Vagina (tissue), 2 donors: ENCODE data around the gene NAA38. TPM values are rescaled to one million over a fixed set of nuclear protein-coding genes. Genes with fewer than 3 reads are reported as not detected.

ENCODE experiments used
- DNase-seq, 2 donors: peaks; one replicate each; pipeline ENCODE4 v3.0.0-alpha.2; 2017; ENCODE audit errors: extremely low spot score in 2 of 2
- H3K27ac ChIP-seq: fragments of 200-600 bp; sonication (generic); one replicate; pipeline ENCODE4 v1.5.1; 2019
- H3K27me3 ChIP-seq: fragments of 200-600 bp; sonication (generic); one replicate; pipeline ENCODE4 v1.5.1; 2019
- H3K36me3 ChIP-seq, 2 donors: fragments of 200-600 bp; sonication (generic); one replicate each; pipeline ENCODE4 v1.5.1; 2017 to 2019
- H3K4me1 ChIP-seq: fragments of 200-600 bp; sonication (generic); one replicate; pipeline ENCODE4 v1.5.1; 2019
- H3K4me3 ChIP-seq, 2 donors: fragments of 200-600 bp; sonication (generic); 1 replicate in 1 of 2; 2 replicates in 1 of 2; pipeline ENCODE4 v1.5.1; 2016 to 2019
- H3K9me3 ChIP-seq: fragments of 200-600 bp; sonication (generic); one replicate; pipeline ENCODE4 v1.5.1; 2019
- CTCF ChIP-seq, 3 experiments: fragments of 450-650 bp in 2 of 3; fragments of 200-600 bp in 1 of 3; sonication (generic) in 1 of 3; IDR thresholded peaks; one replicate each; pipeline ENCODE4 v1.5.1; 2017 to 2019; ENCODE audit warnings: antibody characterized with exemption in 3 of 3, mild to moderate bottlenecking in 2 of 3, moderate library complexity in 2 of 3
- POLR2A ChIP-seq, 2 donors: fragments of 450-650 bp; IDR thresholded peaks; one replicate each; pipeline ENCODE4 v1.6.1; 2017; ENCODE audit warnings: antibody characterized with exemption in 2 of 2, mild to moderate bottlenecking in 2 of 2, moderate library complexity in 2 of 2
- POLR2AphosphoS5 ChIP-seq, 2 donors: sonication (generic); formaldehyde crosslinking; IDR thresholded peaks; one replicate each; pipeline ENCODE4 v1.9.0; 2017; ENCODE audit warnings: antibody characterized with exemption in 2 of 2, mild to moderate bottlenecking in 2 of 2, low read depth in 1 of 2; ENCODE audit not compliant: insufficient read depth in 1 of 2
- intact Hi-C: fragments of 100-400 bp; cut with DNase I; formaldehyde crosslinking; loops from one replicate; pipeline ENCODE4 v1.15.1; 2023
- total RNA-seq: library from RNA; depleted of rRNA; stranded (reverse); fragments of >200 nt; gene quantifications from one replicate; pipeline ENCODE4 v1.2.3, GENCODE V29; 2016

The NAA38 gene
- total RNA-seq, 1 donor from 2014 or later: 83.5 TPM

- H3K27me3 ChIP-seq: no peaks in the 10 kb centered on the region
- peak within 1 kb of the TSS; percentile 98 for H3K27ac ChIP-seq
- intact Hi-C loops: loop anchor here (5.0 kb wide), 1 partner anchor 36 kb away; no protein-coding TSS in a partner anchor
- no peak for TF ChIP-seq POLR2A (IDR thresholded peaks at IDR 0.05)
- no peak for TF ChIP-seq CTCF (IDR thresholded peaks at IDR 0.05)
- TF ChIP-seq POLR2AphosphoS5 (IDR thresholded peaks at IDR 0.05; ENCODE audit: insufficient read depth in 1 of 2, low read depth in 1 of 2): no peak
- peaks cover 0 to 26% of the 10 kb centered on the region in 2 donors for H3K36me3 ChIP-seq
- H3K9me3 ChIP-seq: no peaks in the 10 kb centered on the region
- peaks cover 43% of the 10 kb centered on the region for H3K4me1 ChIP-seq
- peak within 1 kb of the TSS; percentile 56 to 86 for H3K4me3 ChIP-seq
- peak in 1 of 2 donors; percentile 92 for DNase-seq
These were observed 31.0 kb upstream of the NAA38 start, which contains the start of gene CHD3 for GRCh38 chr17:7888184-7888920. TSS of gene CHD3 (plus strand) at chr17:7888789. CDS start at chr17:7889001, 212 bp downstream.

GRCh38 chr17:7887482-7888183 is 30.3 kb upstream of the NAA38 start:
- H3K27me3 ChIP-seq: no peaks in the 10 kb centered on the region
- peak overlapping the region; percentile 98 for H3K27ac ChIP-seq
- H3K9me3 ChIP-seq: no peaks in the 10 kb centered on the region
- peaks cover 49% of the 10 kb centered on the region for H3K4me1 ChIP-seq
- peak in 1 of 2 donors; percentile 95 for DNase-seq
- H3K4me3 ChIP-seq: peak overlapping the region; percentile 56 to 86
- peaks cover 0 to 19% of the 10 kb centered on the region in 2 donors for H3K36me3 ChIP-seq
- TF ChIP-seq POLR2A (IDR thresholded peaks at IDR 0.05) (peak in 1 of 2 donors; percentile 40), CTCF (IDR thresholded peaks at IDR 0.05) (no peak), POLR2AphosphoS5 (IDR thresholded peaks at IDR 0.05; ENCODE audit: insufficient read depth in 1 of 2, low read depth in 1 of 2) (peak; percentile 68 to 87)
- intact Hi-C loops: loop anchor here (5.0 kb wide), 1 partner anchor 35 kb away; no protein-coding TSS in a partner anchor

- Histone ChIP-seq H3K9me3 (no peaks in the 10 kb centered on the region), H3K27me3 (no peaks in the 10 kb centered on the region), H3K36me3 (peaks cover 0 to 16% of the 10 kb centered on the region in 2 donors), H3K27ac (peak overlapping the region; percentile 98), H3K4me1 (peaks cover 55% of the 10 kb centered on the region), H3K4me3 (peak overlapping the region; percentile 56 to 86)
- intact Hi-C loops: loop anchor here (5.0 kb wide), 1 partner anchor 35 kb away; no protein-coding TSS in a partner anchor
- DNase-seq: no peak
- TF ChIP-seq CTCF (IDR thresholded peaks at IDR 0.05): no peak
- TF ChIP-seq POLR2A (IDR thresholded peaks at IDR 0.05): no peak
These were observed 29.7 kb upstream of the NAA38 start for GRCh38 chr17:7887038-7887481.

GRCh38 chr17:7886227-7887037 is 29.1 kb upstream of the NAA38 start:
- Histone ChIP-seq H3K36me3 (peaks cover 0 to 10% of the 10 kb centered on the region in 2 donors), H3K27ac (peak overlapping the region; percentile 98), H3K4me1 (peaks cover 61% of the 10 kb centered on the region), H3K9me3 (no peaks in the 10 kb centered on the region), H3K27me3 (no peaks in the 10 kb centered on the region), H3K4me3 (peak overlapping the region; percentile 56 to 86)
- intact Hi-C loops: loop anchor here (5.0 kb wide), 1 partner anchor 34 kb away; no protein-coding TSS in a partner anchor
- no peak for TF ChIP-seq CTCF (IDR thresholded peaks at IDR 0.05)
- TF ChIP-seq POLR2A (IDR thresholded peaks at IDR 0.05): no peak
- no peak for TF ChIP-seq POLR2AphosphoS5 (IDR thresholded peaks at IDR 0.05; ENCODE audit: insufficient read depth in 1 of 2, low read depth in 1 of 2)
- DNase-seq: peak in 1 of 2 donors; percentile 90
